Vagina (tissue), 2 donors: ENCODE measurements around the gene ALK. TPM values are rescaled to one million over a fixed set of nuclear protein-coding genes. Genes with fewer than 3 reads are reported as not detected.

Experiments
- DNase-seq, 2 donors: peaks; one replicate each; pipeline ENCODE4 v3.0.0-alpha.2; 2017; ENCODE audit errors: extremely low spot score in 2 of 2
- H3K27ac ChIP-seq: fragments of 200-600 bp; sonication (generic); one replicate; pipeline ENCODE4 v1.5.1; 2019
- H3K27me3 ChIP-seq: fragments of 200-600 bp; sonication (generic); one replicate; pipeline ENCODE4 v1.5.1; 2019
- H3K36me3 ChIP-seq, 2 donors: fragments of 200-600 bp; sonication (generic); one replicate each; pipeline ENCODE4 v1.5.1; 2017 to 2019
- H3K4me1 ChIP-seq: fragments of 200-600 bp; sonication (generic); one replicate; pipeline ENCODE4 v1.5.1; 2019
- H3K4me3 ChIP-seq, 2 donors: fragments of 200-600 bp; sonication (generic); 1 replicate in 1 of 2; 2 replicates in 1 of 2; pipeline ENCODE4 v1.5.1; 2016 to 2019
- H3K9me3 ChIP-seq: fragments of 200-600 bp; sonication (generic); one replicate; pipeline ENCODE4 v1.5.1; 2019
- CTCF ChIP-seq, 3 experiments: fragments of 450-650 bp in 2 of 3; fragments of 200-600 bp in 1 of 3; sonication (generic) in 1 of 3; IDR thresholded peaks; one replicate each; pipeline ENCODE4 v1.5.1; 2017 to 2019; ENCODE audit warnings: antibody characterized with exemption in 3 of 3, mild to moderate bottlenecking in 2 of 3, moderate library complexity in 2 of 3
- POLR2A ChIP-seq, 2 donors: fragments of 450-650 bp; IDR thresholded peaks; one replicate each; pipeline ENCODE4 v1.6.1; 2017; ENCODE audit warnings: antibody characterized with exemption in 2 of 2, mild to moderate bottlenecking in 2 of 2, moderate library complexity in 2 of 2
- POLR2AphosphoS5 ChIP-seq, 2 donors: sonication (generic); formaldehyde crosslinking; IDR thresholded peaks; one replicate each; pipeline ENCODE4 v1.9.0; 2017; ENCODE audit warnings: antibody characterized with exemption in 2 of 2, mild to moderate bottlenecking in 2 of 2, low read depth in 1 of 2; ENCODE audit not compliant: insufficient read depth in 1 of 2
- intact Hi-C: fragments of 100-400 bp; cut with DNase I; formaldehyde crosslinking; loops from one replicate; pipeline ENCODE4 v1.15.1; 2023
- total RNA-seq: library from RNA; depleted of rRNA; stranded (reverse); fragments of >200 nt; gene quantifications from one replicate; pipeline ENCODE4 v1.2.3, GENCODE V29; 2016

Gene ALK
- total RNA-seq, 1 donor from 2014 or later, result 0.74 TPM

- no peaks in the 10 kb centered on the region for H3K9me3 ChIP-seq
- no peaks in the 10 kb centered on the region for H3K36me3 ChIP-seq
- H3K27ac ChIP-seq, result no peak overlapping the region
- intact Hi-C loops, result no loop called here
- no peaks in the 10 kb centered on the region for H3K4me1 ChIP-seq
- no peak for DNase-seq
- H3K27me3 ChIP-seq, result no peaks in the 10 kb centered on the region
- H3K4me3 ChIP-seq, result no peak overlapping the region
- no peak for TF ChIP-seq POLR2AphosphoS5 (IDR thresholded peaks at IDR 0.05; ENCODE audit: insufficient read depth in 1 of 2, low read depth in 1 of 2)
- no peak for TF ChIP-seq POLR2A (IDR thresholded peaks at IDR 0.05)
- TF ChIP-seq CTCF (IDR thresholded peaks at IDR 0.05), result no peak
Measured at GRCh38 chr2:29567906-29568520, 353.4 kb downstream of the ALK start.

- Histone ChIP-seq H3K36me3 (no peaks in the 10 kb centered on the region), H3K27me3 (no peaks in the 10 kb centered on the region), H3K4me3 (no peak overlapping the region), H3K27ac (no peak overlapping the region), H3K9me3 (no peaks in the 10 kb centered on the region), H3K4me1 (no peaks in the 10 kb centered on the region)
- no peak for DNase-seq
- no peak for TF ChIP-seq POLR2AphosphoS5 (IDR thresholded peaks at IDR 0.05; ENCODE audit: insufficient read depth in 1 of 2, low read depth in 1 of 2)
- TF ChIP-seq POLR2A (IDR thresholded peaks at IDR 0.05), result no peak
- intact Hi-C loops, result no loop called here
Measured at GRCh38 chr2:29563697-29564096, 357.7 kb downstream of the ALK start.

- no peaks in the 10 kb centered on the region for H3K4me1 ChIP-seq
- TF ChIP-seq POLR2A (IDR thresholded peaks at IDR 0.05), result no peak
- TF ChIP-seq CTCF (IDR thresholded peaks at IDR 0.05), result no peak
- TF ChIP-seq POLR2AphosphoS5 (IDR thresholded peaks at IDR 0.05; ENCODE audit: insufficient read depth in 1 of 2, low read depth in 1 of 2), result no peak
- no peak overlapping the region for H3K27ac ChIP-seq
- H3K27me3 ChIP-seq, result no peaks in the 10 kb centered on the region
- H3K9me3 ChIP-seq, result no peaks in the 10 kb centered on the region
- DNase-seq, result peak in 1 of 2 donors; percentile 13
- intact Hi-C loops, result no loop called here
- H3K36me3 ChIP-seq, result no peaks in the 10 kb centered on the region
- no peak overlapping the region for H3K4me3 ChIP-seq
Measured at GRCh38 chr2:29562896-29563295, 358.5 kb downstream of the ALK start.

- Histone ChIP-seq H3K4me1 (no peaks in the 10 kb centered on the region), H3K36me3 (no peaks in the 10 kb centered on the region), H3K9me3 (no peaks in the 10 kb centered on the region), H3K27ac (no peak overlapping the region), H3K27me3 (no peaks in the 10 kb centered on the region), H3K4me3 (no peak overlapping the region)
- DNase-seq, result no peak
- no peak for TF ChIP-seq CTCF (IDR thresholded peaks at IDR 0.05)
- no peak for TF ChIP-seq POLR2AphosphoS5 (IDR thresholded peaks at IDR 0.05; ENCODE audit: insufficient read depth in 1 of 2, low read depth in 1 of 2)
- no peak for TF ChIP-seq POLR2A (IDR thresholded peaks at IDR 0.05)
- intact Hi-C loops, result no loop called here
Measured at GRCh38 chr2:29562319-29562718, 359.1 kb downstream of the ALK start.

- H3K4me1 ChIP-seq, result no peaks in the 10 kb centered on the region
- no peak overlapping the region for H3K27ac ChIP-seq
- intact Hi-C loops, result no loop called here
- H3K36me3 ChIP-seq, result no peaks in the 10 kb centered on the region
- no peak overlapping the region for H3K4me3 ChIP-seq
- TF ChIP-seq POLR2A (IDR thresholded peaks at IDR 0.05) (no peak), POLR2AphosphoS5 (IDR thresholded peaks at IDR 0.05; ENCODE audit: insufficient read depth in 1 of 2, low read depth in 1 of 2) (no peak), CTCF (IDR thresholded peaks at IDR 0.05) (no peak)
- H3K27me3 ChIP-seq, result no peaks in the 10 kb centered on the region
- no peaks in the 10 kb centered on the region for H3K9me3 ChIP-seq
- DNase-seq, result peak in 1 of 2 donors; percentile 32
Measured at GRCh38 chr2:29561628-29562027, 359.8 kb downstream of the ALK start.
